Progenitor cell of endocrine pancreas (in vitro differentiated cells): ENCODE data around the gene NF2. TPM values are rescaled to one million over a fixed set of nuclear protein-coding genes. Genes with fewer than 3 reads are reported as not detected.

ENCODE experiments used
- DNase-seq: peaks from one replicate; pipeline ENCODE4 v3.0.0; 2021; ENCODE audit warnings: low spot score; ENCODE audit not compliant: unreplicated experiment
- H3K27ac Mint-ChIP-seq: 2 replicates; pipeline ENCODE4 v1.8.0; 2021; ENCODE audit warnings: mild to moderate bottlenecking, moderate library complexity, mixed read lengths
- H3K27me3 Mint-ChIP-seq: 2 replicates; pipeline ENCODE4 v1.8.0; 2021; ENCODE audit warnings: mixed read lengths
- H3K36me3 Mint-ChIP-seq: 2 replicates; pipeline ENCODE4 v1.8.0; 2022; ENCODE audit warnings: mixed read lengths; ENCODE audit not compliant: insufficient read depth
- H3K4me1 Mint-ChIP-seq: 2 replicates; pipeline ENCODE4 v1.8.0; 2021; ENCODE audit warnings: low read depth, mixed read lengths
- H3K4me3 Mint-ChIP-seq: 2 replicates; pipeline ENCODE4 v1.8.0; 2021; ENCODE audit warnings: low read depth, mild to moderate bottlenecking, moderate library complexity, mixed read lengths
- H3K9me3 Mint-ChIP-seq: 2 replicates; pipeline ENCODE4 v1.8.0; 2021; ENCODE audit warnings: low read depth, mixed read lengths
- CTCF ChIP-seq: fragments of 200-600 bp; sonication (generic); IDR thresholded peaks from one replicate; pipeline ENCODE4 v1.5.0; 2021; ENCODE audit warnings: antibody characterized with exemption, mild to moderate bottlenecking; ENCODE audit not compliant: unreplicated experiment
- total RNA-seq: library from RNA; stranded (reverse); gene quantifications from 2 replicates; pipeline ENCODE4 v1.2.1, GENCODE V29; 2021

NF2 gene
- total RNA-seq, 1 donor from 2014 or later = 37.1 TPM

DNA sequence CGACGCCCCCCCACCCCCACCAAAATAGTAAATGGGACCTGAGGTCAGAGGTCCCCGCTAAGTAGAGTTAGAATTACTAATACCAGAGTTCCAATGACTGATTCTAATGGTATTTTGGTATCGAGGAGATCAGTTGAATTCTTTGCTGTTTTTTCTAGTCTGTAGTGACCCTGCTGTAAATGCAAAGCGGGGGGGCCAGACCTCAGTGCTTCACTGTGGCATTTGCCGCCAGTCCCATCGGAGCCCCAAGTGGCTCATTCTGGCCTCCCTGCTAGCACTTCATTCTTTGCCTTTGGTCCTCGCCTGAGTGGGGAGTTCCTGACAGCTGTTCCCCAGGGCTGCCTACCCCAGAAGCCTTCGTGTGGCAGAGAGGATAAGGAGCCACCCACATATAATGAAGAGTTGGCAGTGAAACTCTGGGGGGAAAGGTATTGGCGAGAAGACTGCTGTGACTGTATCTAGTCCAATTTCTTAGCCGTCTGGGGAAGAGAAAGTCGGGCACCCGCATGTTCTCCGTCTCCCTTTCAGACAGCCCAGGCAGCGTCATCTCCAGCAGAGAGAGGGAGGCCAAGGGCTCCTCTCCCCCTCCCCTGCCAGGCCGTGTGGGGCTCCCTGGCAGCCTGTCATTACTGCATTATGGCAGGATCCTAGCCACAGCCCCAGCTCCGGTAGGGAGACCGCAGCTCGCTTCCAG, 96.9 kb downstream of the NF2 start:
- H3K27me3 Mint-ChIP-seq = peaks cover 11% of the 10 kb centered on the region

DNA sequence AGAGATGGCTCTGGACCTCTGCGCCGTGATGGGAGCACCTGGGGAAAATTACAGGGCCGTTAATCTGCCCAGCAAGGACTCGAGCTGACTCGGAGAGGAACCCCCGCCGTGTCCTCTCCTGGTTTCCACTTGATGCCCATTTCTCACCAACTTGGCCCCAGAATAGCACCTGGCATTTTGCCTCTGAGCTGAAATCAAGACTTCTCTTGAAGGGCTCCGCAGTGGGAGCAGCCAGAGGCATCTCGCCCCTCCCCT, 97.4 kb downstream of the NF2 start:
- Mint-ChIP-seq H3K36me3 (no peaks in the 10 kb centered on the region), H3K4me3 (no peak overlapping the region), H3K9me3 (no peaks in the 10 kb centered on the region), H3K27me3 (peaks cover 11% of the 10 kb centered on the region), H3K27ac (peak overlapping the region; percentile 20), H3K4me1 (peaks cover 21% of the 10 kb centered on the region)
- no peak for TF ChIP-seq CTCF
- DNase-seq = no peak

More for the DNA sequence above, 96.9 kb downstream of the NF2 start:
- no peak for TF ChIP-seq CTCF
- Mint-ChIP-seq H3K4me3 (no peak overlapping the region), H3K36me3 (no peaks in the 10 kb centered on the region), H3K27ac (peak overlapping the region; percentile 20), H3K9me3 (no peaks in the 10 kb centered on the region), H3K4me1 (peaks cover 21% of the 10 kb centered on the region)
- no peak for DNase-seq

- no peak for DNase-seq
- Mint-ChIP-seq H3K27me3 (peaks cover 11% of the 10 kb centered on the region), H3K4me3 (peak overlapping the region; percentile 57), H3K9me3 (no peaks in the 10 kb centered on the region), H3K27ac (peak overlapping the region; percentile 76), H3K4me1 (peaks cover 25% of the 10 kb centered on the region), H3K36me3 (no peaks in the 10 kb centered on the region)
- TF ChIP-seq CTCF = peak; percentile 52
These were observed 97.9 kb downstream of the NF2 start for GRCh38 chr22:29701155-29701999.

DNA sequence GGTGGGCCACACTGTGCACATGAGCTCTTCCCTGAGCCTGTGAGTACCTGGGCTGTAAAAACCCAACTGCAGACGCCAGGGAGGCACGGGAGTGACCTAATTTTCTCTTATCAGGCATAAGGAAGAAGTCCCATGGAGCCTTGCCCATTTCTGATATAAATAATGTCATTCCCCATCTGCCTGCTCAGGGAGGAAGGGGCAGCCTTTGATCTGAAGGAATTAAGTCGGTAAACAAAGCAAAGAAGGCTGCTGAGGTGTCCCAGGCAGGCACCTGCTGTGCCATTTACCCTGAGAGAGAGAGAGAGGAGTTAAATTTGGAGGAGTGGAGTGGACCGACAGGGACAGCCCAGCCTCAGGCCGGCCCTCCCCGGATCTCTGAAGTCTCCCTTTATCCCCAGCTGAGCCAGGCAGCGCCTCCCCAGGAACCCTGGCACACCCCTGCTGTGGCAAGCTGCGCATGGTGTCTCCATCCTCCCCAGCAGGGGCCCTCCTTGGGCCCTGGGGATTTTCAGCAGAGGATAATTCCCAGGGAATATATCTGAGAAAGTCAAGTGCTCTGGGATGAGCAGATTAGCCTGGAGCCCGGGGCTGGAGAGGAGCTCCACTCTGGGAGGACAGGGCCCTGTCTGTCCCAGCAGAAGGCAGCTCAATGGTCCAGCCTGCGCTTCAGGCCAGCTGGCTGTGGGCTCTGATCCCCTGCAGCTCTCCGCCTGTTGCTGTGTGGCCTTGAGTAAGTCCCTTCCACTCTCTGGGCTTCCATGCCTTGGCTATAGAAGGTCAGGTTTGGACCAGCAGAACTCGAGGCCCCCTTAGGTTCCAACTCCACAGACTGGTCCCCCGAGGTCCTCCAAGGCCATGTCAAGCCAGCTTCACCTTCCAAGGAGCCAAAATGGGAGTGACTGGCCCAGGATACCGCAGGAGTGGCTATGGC, 98.8 kb downstream of the NF2 start:
- Mint-ChIP-seq H3K27ac (peak overlapping the region; percentile 76), H3K9me3 (no peaks in the 10 kb centered on the region), H3K4me3 (peak overlapping the region; percentile 57), H3K27me3 (peaks cover 13% of the 10 kb centered on the region), H3K4me1 (peaks cover 30% of the 10 kb centered on the region), H3K36me3 (no peaks in the 10 kb centered on the region)
- no peak for DNase-seq
- TF ChIP-seq CTCF = no peak

GRCh38 chr22:29702931-29703501, 99.6 kb downstream of the NF2 start:
- no peak for DNase-seq
- Mint-ChIP-seq H3K27ac (no peak overlapping the region), H3K4me1 (peaks cover 30% of the 10 kb centered on the region), H3K4me3 (no peak overlapping the region), H3K36me3 (no peaks in the 10 kb centered on the region), H3K9me3 (no peaks in the 10 kb centered on the region), H3K27me3 (peaks cover 16% of the 10 kb centered on the region)
- TF ChIP-seq CTCF = no peak
